Prostate gland (tissue), 2 donors: ENCODE results near the gene OR6N1. TPM values are rescaled to one million over a fixed set of nuclear protein-coding genes. Genes with fewer than 3 reads are reported as not detected.

Source experiments
- DNase-seq: peaks from one replicate; pipeline ENCODE4 v3.0.0-alpha.2; 2019; ENCODE audit warnings: low spot score
- H3K27ac ChIP-seq, 2 donors: fragments of 200-600 bp; sonication (generic); 2 replicates each; pipeline ENCODE4 v1.5.1; 2017 to 2019
- H3K27me3 ChIP-seq: fragments of 200-600 bp; sonication (generic); replicated peaks from 2 replicates; pipeline ENCODE4 v1.5.1; 2019; ENCODE audit not compliant: insufficient read depth
- H3K36me3 ChIP-seq, 2 donors: fragments of 200-600 bp; sonication (generic); 1 replicate in 1 of 2; 2 replicates in 1 of 2; pipeline versions ENCODE4 v1.5.1 to v1.8.1; 2017 to 2019
- H3K4me1 ChIP-seq: fragments of 200-600 bp; sonication (generic); replicated peaks from 2 replicates; pipeline ENCODE4 v1.5.1; 2019
- H3K4me3 ChIP-seq, 2 donors: fragments of 200-600 bp; sonication (generic); 2 replicates each; pipeline ENCODE4 v1.5.1; 2017 to 2019
- H3K9me3 ChIP-seq: fragments of 200-600 bp; sonication (generic); 2 replicates; pipeline ENCODE4 v1.5.1; 2017
- POLR2A ChIP-seq: fragments of 450-650 bp; IDR thresholded peaks from one replicate; pipeline ENCODE4 v1.6.1; 2016; ENCODE audit warnings: antibody characterized with exemption, mild to moderate bottlenecking
- POLR2AphosphoS5 ChIP-seq: sonication (generic); formaldehyde crosslinking; IDR thresholded peaks from one replicate; pipeline ENCODE4 v1.6.1; 2017; ENCODE audit warnings: antibody characterized with exemption
- WGBS: methylation state at CpG from one replicate; pipeline ENCODE4 v1.1.5; 2018; 5-methylcytosine and 5-hydroxymethylcytosine counted together
- intact Hi-C: fragments of 100-400 bp; cut with DNase I; formaldehyde crosslinking; loops from one replicate; pipeline ENCODE4 v1.14.2; 2022
- small RNA-seq, 2 donors: library from RNA; depleted of rRNA; stranded (forward); fragments of <200 nt; gene quantifications; one replicate each; pipeline ENCODE3, GENCODE V24; 2016
- total RNA-seq, 2 donors: library from RNA; depleted of rRNA; stranded (reverse); fragments of >200 nt; gene quantifications; one replicate each; pipeline ENCODE4 v1.1.0, GENCODE V29; 2016
- TF ChIP-seq, protein P1 (sequence below), 4 experiments: fragments of 200-600 bp in 2 of 4; fragments of 450-650 bp in 2 of 4; sonication (generic) in 2 of 4; IDR thresholded peaks; 1 replicate in 3 of 4; 2 replicates in 1 of 4; pipeline ENCODE4 v1.5.1; 2016 to 2019; ENCODE audit warnings: antibody characterized with exemption in 4 of 4, mild to moderate bottlenecking in 2 of 4, moderate library complexity in 2 of 4

OR6N1 gene
- total RNA-seq, 2 donors from 2014 or later, result not detected

DNA sequence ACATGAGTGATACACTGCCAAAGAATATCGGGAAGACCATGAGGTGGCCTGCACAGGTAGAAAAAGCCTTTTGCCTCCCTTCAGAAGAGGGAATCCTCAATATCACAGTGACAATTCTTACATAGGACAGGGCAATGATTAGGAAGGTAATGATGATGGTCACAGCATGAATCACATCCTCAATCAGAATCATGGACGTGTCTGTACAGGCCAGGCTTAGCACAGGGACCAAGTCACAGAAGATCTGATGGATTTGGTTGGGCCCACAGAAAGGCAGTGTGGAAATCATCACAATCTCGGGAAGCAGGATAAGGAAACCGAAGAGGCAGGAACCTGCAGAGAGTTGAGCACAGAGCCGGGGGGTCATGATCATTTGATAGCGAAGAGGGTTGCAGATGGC lies 54.7 kb downstream of the OR6N1 start:
- Histone ChIP-seq H3K27me3 (no peaks in the 10 kb centered on the region), H3K9me3 (no peaks in the 10 kb centered on the region), H3K4me1 (no peaks in the 10 kb centered on the region), H3K27ac (no peak overlapping the region), H3K36me3 (no peaks in the 10 kb centered on the region), H3K4me3 (no peak overlapping the region)
- TF ChIP-seq, protein P1, sequence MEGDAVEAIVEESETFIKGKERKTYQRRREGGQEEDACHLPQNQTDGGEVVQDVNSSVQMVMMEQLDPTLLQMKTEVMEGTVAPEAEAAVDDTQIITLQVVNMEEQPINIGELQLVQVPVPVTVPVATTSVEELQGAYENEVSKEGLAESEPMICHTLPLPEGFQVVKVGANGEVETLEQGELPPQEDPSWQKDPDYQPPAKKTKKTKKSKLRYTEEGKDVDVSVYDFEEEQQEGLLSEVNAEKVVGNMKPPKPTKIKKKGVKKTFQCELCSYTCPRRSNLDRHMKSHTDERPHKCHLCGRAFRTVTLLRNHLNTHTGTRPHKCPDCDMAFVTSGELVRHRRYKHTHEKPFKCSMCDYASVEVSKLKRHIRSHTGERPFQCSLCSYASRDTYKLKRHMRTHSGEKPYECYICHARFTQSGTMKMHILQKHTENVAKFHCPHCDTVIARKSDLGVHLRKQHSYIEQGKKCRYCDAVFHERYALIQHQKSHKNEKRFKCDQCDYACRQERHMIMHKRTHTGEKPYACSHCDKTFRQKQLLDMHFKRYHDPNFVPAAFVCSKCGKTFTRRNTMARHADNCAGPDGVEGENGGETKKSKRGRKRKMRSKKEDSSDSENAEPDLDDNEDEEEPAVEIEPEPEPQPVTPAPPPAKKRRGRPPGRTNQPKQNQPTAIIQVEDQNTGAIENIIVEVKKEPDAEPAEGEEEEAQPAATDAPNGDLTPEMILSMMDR (IDR thresholded peaks at IDR 0.05), result no peak
- TF ChIP-seq POLR2A (no peak), POLR2AphosphoS5 (no peak)
- DNase-seq, result no peak
- 93% methylated on average over 6 of the region's 6 CpGs for WGBS
- intact Hi-C loops, result no loop called here

DNA sequence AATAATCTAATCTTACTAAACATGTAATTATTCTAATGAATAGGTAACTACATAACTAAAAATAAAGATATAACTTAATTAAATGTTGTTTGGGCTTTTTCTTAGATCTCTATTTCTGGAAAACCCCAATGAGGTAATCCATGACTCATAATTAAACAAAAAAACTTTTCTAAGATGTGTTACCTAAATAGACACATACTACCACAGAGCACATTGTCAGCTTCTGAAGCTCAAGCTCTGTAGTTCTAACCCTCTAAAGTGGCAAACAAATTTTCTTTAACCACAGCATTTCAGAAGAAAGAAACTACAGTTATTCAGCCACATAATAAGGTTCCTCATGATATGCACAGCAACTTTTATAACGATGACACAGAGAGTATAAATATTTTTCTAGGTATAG lies 55.7 kb downstream of the OR6N1 start:
- intact Hi-C loops, result no loop called here
- no peak for DNase-seq
- 80% methylated on average over 1 of the region's 1 CpG for WGBS
- H3K27me3 ChIP-seq, result no peaks in the 10 kb centered on the region
- no peak overlapping the region for H3K27ac ChIP-seq
- H3K4me3 ChIP-seq, result no peak overlapping the region
- no peaks in the 10 kb centered on the region for H3K4me1 ChIP-seq
- H3K9me3 ChIP-seq, result no peaks in the 10 kb centered on the region
- H3K36me3 ChIP-seq, result no peaks in the 10 kb centered on the region
- TF ChIP-seq, protein P1 (IDR thresholded peaks at IDR 0.05), result no peak
- no peak for TF ChIP-seq POLR2AphosphoS5
- TF ChIP-seq POLR2A, result no peak

DNA sequence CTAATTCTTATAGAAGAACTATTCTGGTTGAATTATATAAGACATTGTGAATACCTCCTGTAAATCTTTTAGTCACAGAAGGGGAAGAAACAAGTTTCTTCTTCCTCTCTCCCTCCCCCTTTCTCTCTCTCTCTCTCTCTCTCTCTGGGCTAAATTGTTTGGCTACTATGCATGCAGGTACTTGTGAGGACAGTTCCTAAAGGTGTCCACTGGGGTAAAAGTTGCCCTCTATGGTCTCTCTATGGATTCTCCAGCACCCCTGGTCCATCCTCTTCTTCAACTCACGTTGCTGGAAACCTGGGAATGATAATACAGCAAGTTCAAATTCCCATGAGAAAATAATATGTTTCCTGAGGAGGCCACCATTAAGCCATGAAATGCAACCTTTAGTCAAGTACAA lies 57.2 kb downstream of the OR6N1 start:
- Histone ChIP-seq H3K4me3 (no peak overlapping the region), H3K27me3 (no peaks in the 10 kb centered on the region), H3K27ac (no peak overlapping the region), H3K9me3 (no peaks in the 10 kb centered on the region), H3K4me1 (no peaks in the 10 kb centered on the region), H3K36me3 (no peaks in the 10 kb centered on the region)
- DNase-seq, result no peak
- TF ChIP-seq, protein P1 (IDR thresholded peaks at IDR 0.05), result no peak
- no peak for TF ChIP-seq POLR2AphosphoS5
- no peak for TF ChIP-seq POLR2A
- WGBS, result 58% methylated on average over 1 of the region's 1 CpG
- intact Hi-C loops, result no loop called here

Small RNAs within 50 kb of the gene (small RNA-seq; reads per million reads assigned to genes)
- gene OR2AQ1P, result 0 reads per million in 2 donors

Other genes with a start within 250 kb of the OR6N1 start
- not detected for gene OR6Y1, start 217.8 kb downstream of the OR6N1 start, total RNA-seq
- gene OR6P1, start 201.6 kb downstream of the OR6N1 start, total RNA-seq, result not detected
- not detected for gene OR10X1, start 192.3 kb downstream of the OR6N1 start, total RNA-seq
- gene OR10Z1, start 166.9 kb downstream of the OR6N1 start, total RNA-seq, result not detected
- gene SPTA1, start 85.5 kb downstream of the OR6N1 start, total RNA-seq, result under 1 TPM in 1 of 2 donors, not detected in 1; 0.28 TPM
- not detected for gene OR6K2, start 71.5 kb downstream of the OR6N1 start, total RNA-seq
- not detected for gene OR6K3, start 51.5 kb downstream of the OR6N1 start, total RNA-seq
- not detected for gene OR6K6, start 17.5 kb downstream of the OR6N1 start, total RNA-seq
- gene OR6N2, start 9.0 kb upstream of the OR6N1 start, total RNA-seq, result not detected
- gene MNDA, start 59.2 kb upstream of the OR6N1 start, total RNA-seq, result 10 to 100 TPM in 1 of 2 donors, under 1 TPM in 1; 0.36 to 11.4 TPM
- under 1 TPM; 0.18 to 0.51 TPM for gene PYHIN1, start 159.4 kb upstream of the OR6N1 start, total RNA-seq
- gene IFI16, start 237.7 kb upstream of the OR6N1 start, total RNA-seq, result 10 to 100 TPM; 18.2 to 61.3 TPM